ENCODE data around the gene PLPP7.

The PLPP7 gene

GRCh38 chr9:131275332-131276093 is 14.0 kb upstream of the PLPP7 start:
- H3K4me3 ChIP-seq (replicated peaks; ENCODE audit: low read depth, low read length) = no peak overlapping the region
- no peak for DNase-seq (ENCODE audit: low read depth)
- no peak for TF ChIP-seq CTCF (IDR thresholded peaks at IDR 0.05; ENCODE audit: low read length, missing control alignments)

GRCh38 chr9:131276094-131276888 is 13.2 kb upstream of the PLPP7 start, which contains the start of gene FAM78A:
TSS of gene FAM78A (minus strand) at chr9:131276510. CDS start at chr9:131276179, 331 bp downstream.
- no peak within 1 kb of the TSS for H3K4me3 ChIP-seq (replicated peaks; ENCODE audit: low read depth, low read length)
- no peak for DNase-seq (ENCODE audit: low read depth)
- no peak for TF ChIP-seq CTCF (IDR thresholded peaks at IDR 0.05; ENCODE audit: low read length, missing control alignments)

- TF ChIP-seq CTCF (IDR thresholded peaks at IDR 0.05; ENCODE audit: low read length, missing control alignments) = no peak
- no peak overlapping the region for H3K4me3 ChIP-seq (replicated peaks; ENCODE audit: low read depth, low read length)
- no peak for DNase-seq (ENCODE audit: low read depth)
These were observed 12.6 kb upstream of the PLPP7 start for GRCh38 chr9:131276891-131277286.

GRCh38 chr9:131277287-131277909 is 12.1 kb upstream of the PLPP7 start:
- TF ChIP-seq CTCF (IDR thresholded peaks at IDR 0.05; ENCODE audit: low read length, missing control alignments) = no peak
- DNase-seq (ENCODE audit: low read depth) = no peak
- peak overlapping the region; percentile 38 for H3K4me3 ChIP-seq (replicated peaks; ENCODE audit: low read depth, low read length)

GRCh38 chr9:131277910-131278701 is 11.4 kb upstream of the PLPP7 start:
- DNase-seq (ENCODE audit: low read depth) = peak; percentile 81
- no peak for TF ChIP-seq CTCF (IDR thresholded peaks at IDR 0.05; ENCODE audit: low read length, missing control alignments)
- H3K4me3 ChIP-seq (replicated peaks; ENCODE audit: low read depth, low read length) = peak overlapping the region; percentile 38

- no peak for TF ChIP-seq CTCF (IDR thresholded peaks at IDR 0.05; ENCODE audit: low read length, missing control alignments)
- no peak for DNase-seq (ENCODE audit: low read depth)
- H3K4me3 ChIP-seq (replicated peaks; ENCODE audit: low read depth, low read length) = no peak overlapping the region
These were observed 10.8 kb upstream of the PLPP7 start for GRCh38 chr9:131278702-131279111.
